K562 (cell line): ENCODE data around the gene FERMT3. TPM values are rescaled to one million over a fixed set of nuclear protein-coding genes. Genes with fewer than 3 reads are reported as not detected.

Experiments
- AFF1 ChIP-seq, 2 experiments: fragments of 450-650 bp; IDR thresholded peaks; 2 replicates each; pipeline ENCODE4 v1.6.1; 2018; ENCODE audit warnings: mild to moderate bottlenecking in 2 of 2, low read depth in 1 of 2; ENCODE audit not compliant: partially characterized antibody in 2 of 2
- ARID1B ChIP-seq: fragments of 450-650 bp; IDR thresholded peaks from 2 replicates; pipeline ENCODE4 v1.6.1; 2016; ENCODE audit warnings: antibody characterized with exemption, mild to moderate bottlenecking, inconsistent platforms
- ATF7 ChIP-seq: fragments of 450-650 bp; IDR thresholded peaks from 2 replicates; pipeline ENCODE4 v1.7.1; 2014; ENCODE audit warnings: mild to moderate bottlenecking, moderate library complexity
- BCOR ChIP-seq: fragments of 450-650 bp; IDR thresholded peaks from 2 replicates; pipeline ENCODE4 v1.6.1; 2016
- CEBPG ChIP-seq, 3 experiments: fragments of 200-800 bp in 1 of 3; sonication (Bioruptor generic) in 1 of 3; sonication (generic) in 1 of 3; formaldehyde crosslinking in 1 of 3; IDR thresholded peaks in 2 of 3; conservative IDR thresholded peaks in 1 of 3; 2 replicates each; pipeline versions ENCODE4 v1.6.1 to v1.8.0; 2016 to 2022; ENCODE audit warnings: missing compliant biosample characterization in 2 of 3, missing genetic modification characterization in 2 of 3, mild to moderate bottlenecking in 1 of 3, missing genetic modification reagents in 1 of 3
- CHD2 ChIP-seq: IDR thresholded peaks from 2 replicates; pipeline ENCODE4 v1.6.1; 2011; ENCODE audit warnings: low read depth, low read length
- E2F3 ChIP-seq: fragments of 250-450 bp; sonication (Bioruptor Pico); IDR thresholded peaks from 2 replicates; pipeline ENCODE4 v1.4.0; 2020; ENCODE audit warnings: mild to moderate bottlenecking
- GATAD2A ChIP-seq: fragments of 450-650 bp; IDR thresholded peaks from 2 replicates; pipeline ENCODE4 v1.6.1; 2017
- HDAC2 ChIP-seq: fragments of 450-650 bp; IDR thresholded peaks from 2 replicates; pipeline ENCODE4 v1.6.1; 2016; ENCODE audit warnings: mild to moderate bottlenecking
- HDAC3 ChIP-seq: fragments of 450-650 bp; IDR thresholded peaks from 2 replicates; pipeline ENCODE4 v1.6.1; 2018; ENCODE audit warnings: borderline replicate concordance, mild to moderate bottlenecking, moderate library complexity; ENCODE audit not compliant: partially characterized antibody
- JUNB ChIP-seq: fragments of 450-650 bp; formaldehyde crosslinking; conservative IDR thresholded peaks from 2 replicates; pipeline ENCODE4 v1.4.0; 2020; ENCODE audit warnings: mild to moderate bottlenecking
- KAT7 ChIP-seq: sonication (generic); formaldehyde crosslinking; IDR thresholded peaks from 2 replicates; pipeline ENCODE4 v1.8.0; 2022; ENCODE audit warnings: missing genetic modification reagents, mild to moderate bottlenecking, borderline replicate concordance
- MEIS2 ChIP-seq: fragments of 450-650 bp; IDR thresholded peaks from 2 replicates; pipeline ENCODE4 v1.6.1; 2014; ENCODE audit warnings: mild to moderate bottlenecking; ENCODE audit not compliant: partially characterized antibody
- MITF ChIP-seq: IDR thresholded peaks from 2 replicates; pipeline ENCODE4 v1.6.1; 2014; ENCODE audit warnings: antibody characterized with exemption
- SPI1 ChIP-seq: IDR thresholded peaks from 2 replicates; pipeline ENCODE4 v1.6.1; 2011; ENCODE audit warnings: low read depth, low read length, control low read depth, borderline replicate concordance
- SRSF3 ChIP-seq: fragments of 200-400 bp; formaldehyde crosslinking; IDR thresholded peaks from 2 replicates; pipeline ENCODE4 v1.6.1; 2016; ENCODE audit warnings: mild to moderate bottlenecking, low read length, moderate library complexity; ENCODE audit not compliant: insufficient read depth
- TAF15 ChIP-seq: fragments of 200-400 bp; formaldehyde crosslinking; IDR thresholded peaks from 2 replicates; pipeline ENCODE4 v1.6.1; 2017; ENCODE audit warnings: mild to moderate bottlenecking, low read depth, low read length, moderate library complexity
- THRAP3 ChIP-seq: fragments of 450-650 bp; IDR thresholded peaks from 2 replicates; pipeline ENCODE4 v1.6.1; 2016; ENCODE audit warnings: mild to moderate bottlenecking, inconsistent platforms, borderline replicate concordance
- ZMIZ1 ChIP-seq, 2 experiments: fragments of 150-350 bp in 1 of 2; IDR thresholded peaks; 2 replicates each; pipeline ENCODE4 v1.6.1; 2012 to 2016; ENCODE audit warnings: low read depth in 2 of 2, low read length in 2 of 2, mild to moderate bottlenecking in 1 of 2, moderate library complexity in 1 of 2
- ZNF197 ChIP-seq: fragments of 200-800 bp; sonication (Bioruptor generic); IDR thresholded peaks from 2 replicates; pipeline ENCODE4 v1.6.1; 2016; ENCODE audit warnings: low read depth, missing genetic modification characterization, missing compliant biosample characterization
- polyA plus RNA-seq, 8 experiments: library from polyadenylated mRNA; depleted of rRNA in 4 of 8; stranded (reverse) in 5 of 8; unstranded in 3 of 8; fragments of >200 nt; fragmentation: Nextera tagmentation in 2 of 8; fragmentation: Illumina TruSeq in 1 of 8; extraction: Ambion mirVana in 2 of 8; extraction: Trizol in 1 of 8; gene quantifications; 2 replicates each; pipeline versions ENCODE4 v1.2.1 to v1.2.3, GENCODE V29; 2011 to 2014; ENCODE audit warnings: inconsistent platforms in 1 of 8, missing spikeins in 1 of 8
- total RNA-seq, 7 experiments: library from RNA; depleted of rRNA in 6 of 7; stranded (reverse); fragments of >200 nt in 6 of 7; fragmentation: Illumina TruSeq in 2 of 7; extraction: Trizol in 2 of 7; gene quantifications; 2 replicates each; pipeline versions ENCODE4 v1.2.1 to v1.2.3, GENCODE V29; 2011 to 2021; ENCODE audit warnings: low replicate concordance in 1 of 7

Gene FERMT3
- total and polyA plus RNA-seq, 9 of the 15 experiments (the other 6 are each of a cell fraction or from before 2014, with no cell fraction given), result 3.2 to 275 (median 79.7) TPM

GRCh38 chr11:64239662-64240434 lies 33.3 kb downstream of the FERMT3 start (continued):
- TF ChIP-seq ZMIZ1 (IDR thresholded peaks at IDR 0.05; ENCODE audit: low read depth in 2 of 2, low read length in 2 of 2) (no peak; a peak in 1 of 4 replicates), KAT7 (CRISPR knock-in tag) (no peak; the same call in 1 of the 2 replicates), BCOR (no peak), HDAC3 (no peak), MEIS2 (no peak), CHD2 (no peak), SPI1 (peak; percentile 70), ATF7 (no peak), GATAD2A (no peak), MITF (no peak), TAF15 (no peak), JUNB (no peak), SRSF3 (no peak), ZNF197 (CRISPR knock-in tag) (no peak), THRAP3 (no peak), AFF1 (IDR thresholded peaks at IDR 0.05; ENCODE audit: low read depth in 1 of 2, partially characterized antibody in 2 of 2) (no peak), HDAC2 (no peak), ARID1B (no peak), E2F3 (CRISPR knock-in tag) (no peak), CEBPG (CRISPR knock-in tag; IDR thresholded peaks at IDR 0.05) (no peak), CEBPG (tag; conservative IDR thresholded peaks at IDR 0.05 in 1 of 2, IDR thresholded peaks at IDR 0.05 in 1 of 2) (no peak)
